Measurements from ENCODE around the gene VGLL4.

GRCh38 chr3:11612515-11613188 lies 31.1 kb downstream of the VGLL4 start:
- TF ChIP-seq CTCF (IDR thresholded peaks at IDR 0.05; ENCODE audit: insufficient read depth, low read length, poor library complexity, severe bottlenecking) = no peak
- no peak for TF ChIP-seq EZH2phosphoT487 (conservative IDR thresholded peaks at IDR 0.05; ENCODE audit: low read length)
